Measurements from ENCODE around the gene PNMA6A.

DNA sequence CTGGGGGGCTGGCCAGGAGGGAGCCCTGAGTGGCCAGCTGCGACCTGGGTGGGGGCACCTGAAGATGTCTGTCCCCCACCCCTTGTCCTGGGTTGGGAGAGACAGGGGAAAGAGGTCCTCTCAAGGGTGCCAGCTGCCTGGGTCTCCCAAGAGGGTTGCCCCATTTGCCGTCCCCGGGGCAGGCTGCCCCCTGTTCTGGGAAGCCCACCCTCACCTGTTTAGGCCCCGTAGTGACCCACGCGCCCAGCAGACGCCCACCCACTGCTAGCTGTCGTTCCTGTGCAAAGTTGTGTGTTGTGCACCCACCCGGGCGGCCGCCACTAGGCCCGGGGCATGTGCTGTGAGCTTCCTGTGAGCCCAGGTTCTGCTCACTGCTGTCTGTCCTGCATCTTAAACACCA lies 41.5 kb upstream of the PNMA6A start:
- TF ChIP-seq, protein P1, sequence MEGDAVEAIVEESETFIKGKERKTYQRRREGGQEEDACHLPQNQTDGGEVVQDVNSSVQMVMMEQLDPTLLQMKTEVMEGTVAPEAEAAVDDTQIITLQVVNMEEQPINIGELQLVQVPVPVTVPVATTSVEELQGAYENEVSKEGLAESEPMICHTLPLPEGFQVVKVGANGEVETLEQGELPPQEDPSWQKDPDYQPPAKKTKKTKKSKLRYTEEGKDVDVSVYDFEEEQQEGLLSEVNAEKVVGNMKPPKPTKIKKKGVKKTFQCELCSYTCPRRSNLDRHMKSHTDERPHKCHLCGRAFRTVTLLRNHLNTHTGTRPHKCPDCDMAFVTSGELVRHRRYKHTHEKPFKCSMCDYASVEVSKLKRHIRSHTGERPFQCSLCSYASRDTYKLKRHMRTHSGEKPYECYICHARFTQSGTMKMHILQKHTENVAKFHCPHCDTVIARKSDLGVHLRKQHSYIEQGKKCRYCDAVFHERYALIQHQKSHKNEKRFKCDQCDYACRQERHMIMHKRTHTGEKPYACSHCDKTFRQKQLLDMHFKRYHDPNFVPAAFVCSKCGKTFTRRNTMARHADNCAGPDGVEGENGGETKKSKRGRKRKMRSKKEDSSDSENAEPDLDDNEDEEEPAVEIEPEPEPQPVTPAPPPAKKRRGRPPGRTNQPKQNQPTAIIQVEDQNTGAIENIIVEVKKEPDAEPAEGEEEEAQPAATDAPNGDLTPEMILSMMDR (conservative IDR thresholded peaks at IDR 0.05) = no peak
- no peak for TF ChIP-seq ZFX (IDR thresholded peaks at IDR 0.05)

Measured in C4-2B (cell line).